Ovary (tissue), 9 donors: ENCODE data around the gene ZBTB48. TPM values are rescaled to one million over a fixed set of nuclear protein-coding genes. Genes with fewer than 3 reads are reported as not detected.

ENCODE experiments used
- DNase-seq, 5 donors: peaks; one replicate each; pipeline ENCODE4 v3.0.0-alpha.2; 2019 to 2020
- H3K27ac ChIP-seq, 2 donors: fragments of 200-600 bp; one replicate each; pipeline versions ENCODE4 v1.5.1 to v1.8.0; 2019 to 2022
- H3K27me3 ChIP-seq: fragments of 200-600 bp; one replicate; pipeline ENCODE4 v1.8.0; 2022
- H3K36me3 ChIP-seq: fragments of 200-600 bp; sonication (generic); one replicate; pipeline ENCODE4 v1.5.1; 2019
- H3K4me1 ChIP-seq: one replicate; pipeline ENCODE4 v1.8.1; 2013; ENCODE audit warnings: mild to moderate bottlenecking, moderate library complexity; ENCODE audit not compliant: insufficient read depth
- H3K4me3 ChIP-seq: fragments of 200-600 bp; sonication (generic); one replicate; pipeline ENCODE4 v1.5.1; 2017
- H3K9me3 ChIP-seq, 2 donors: fragments of 200-600 bp in 1 of 2; sonication (generic) in 1 of 2; one replicate each; pipeline versions ENCODE4 v1.5.1 to v1.8.1; 2013 to 2019; ENCODE audit warnings: mild to moderate bottlenecking in 1 of 2, moderate library complexity in 1 of 2
- EP300 ChIP-seq: sonication (generic); formaldehyde crosslinking; IDR thresholded peaks from one replicate; pipeline ENCODE4 v1.6.1; 2017; ENCODE audit warnings: antibody characterized with exemption
- POLR2A ChIP-seq: fragments of 450-650 bp; IDR thresholded peaks from one replicate; pipeline ENCODE4 v1.6.1; 2017; ENCODE audit warnings: antibody characterized with exemption, mild to moderate bottlenecking, moderate library complexity
- WGBS, 3 donors: extraction: QIAGEN DNeasy Blood & Tissue Kit in 1 of 3; methylation state at CpG; one replicate each; pipeline versions ENCODE4 v1.1.5 to v1.1.7; 2013 to 2017; 5-methylcytosine and 5-hydroxymethylcytosine counted together
- intact Hi-C, 4 donors: fragments of 100-400 bp; cut with DNase I; formaldehyde crosslinking; loops; one replicate each; pipeline versions ENCODE4 v1.11.0 to v1.15.1; 2022 to 2023
- polyA plus RNA-seq, 2 donors: library from polyadenylated mRNA; stranded (reverse); fragments of 200-250 nt in 1 of 2; fragments of 350-450 nt in 1 of 2; fragmentation: Illumina TruSeq in 1 of 2; extraction: RNeasy Lipid Tissue Mini Kit (QIAGEN cat#74804) in 1 of 2; gene quantifications; one replicate each; pipeline ENCODE4 v1.2.3, GENCODE V29; 2013 to 2014
- total RNA-seq, 7 donors: library from RNA; depleted of rRNA in 2 of 7; stranded (reverse); fragments of >200 nt in 2 of 7; fragmentation: NEBNext Ultra II Directional in 3 of 7; extraction: Animal tissue kit (Norgen Biotek cat#: 25700) in 3 of 7; gene quantifications; one replicate each; pipeline versions ENCODE4 v1.1.0 to v1.2.4, GENCODE V29; 2016 to 2023
- TF ChIP-seq, protein P1 (sequence below), 3 donors: fragments of 450-650 bp in 2 of 3; fragments of 200-600 bp in 1 of 3; IDR thresholded peaks; one replicate each; pipeline versions ENCODE4 v1.5.1 to v1.8.0; 2016 to 2022; ENCODE audit warnings: antibody characterized with exemption in 3 of 3, mild to moderate bottlenecking in 1 of 3
- donor health status: DM: no; HTN: no; CAD: no; lungs with moderate emphysema.
- donor health status: DM: no; HTN: no; CAD: no.
- donor health status: Bipolar disorder and iron deficiency.
- donor health status: DM: yes; HTN: yes; CAD: no.
- donor health status: DM: no; HTN: no; CAD: no.
- donor health status: DM: yes; HTN: yes; CAD: no.

The ZBTB48 gene
- total and polyA plus RNA-seq, 9 donors, result 8.0 to 42.5 (median 33.7) TPM

GRCh38 chr1:6592441-6592840 is 12.6 kb downstream of the ZBTB48 start:
- intact Hi-C loops, result no loop called here
- Histone ChIP-seq H3K4me3 (no peak overlapping the region), H3K27me3 (no peaks in the 10 kb centered on the region), H3K4me1 (peaks cover 7% of the 10 kb centered on the region), H3K36me3 (no peaks in the 10 kb centered on the region), H3K9me3 (no peaks in the 10 kb centered on the region), H3K27ac (no peak overlapping the region)
- no peak for DNase-seq
- 33 to 44% (median 41%) methylated on average over 5 of the region's 5 CpGs for WGBS, 3 donors
- TF ChIP-seq, protein P1, sequence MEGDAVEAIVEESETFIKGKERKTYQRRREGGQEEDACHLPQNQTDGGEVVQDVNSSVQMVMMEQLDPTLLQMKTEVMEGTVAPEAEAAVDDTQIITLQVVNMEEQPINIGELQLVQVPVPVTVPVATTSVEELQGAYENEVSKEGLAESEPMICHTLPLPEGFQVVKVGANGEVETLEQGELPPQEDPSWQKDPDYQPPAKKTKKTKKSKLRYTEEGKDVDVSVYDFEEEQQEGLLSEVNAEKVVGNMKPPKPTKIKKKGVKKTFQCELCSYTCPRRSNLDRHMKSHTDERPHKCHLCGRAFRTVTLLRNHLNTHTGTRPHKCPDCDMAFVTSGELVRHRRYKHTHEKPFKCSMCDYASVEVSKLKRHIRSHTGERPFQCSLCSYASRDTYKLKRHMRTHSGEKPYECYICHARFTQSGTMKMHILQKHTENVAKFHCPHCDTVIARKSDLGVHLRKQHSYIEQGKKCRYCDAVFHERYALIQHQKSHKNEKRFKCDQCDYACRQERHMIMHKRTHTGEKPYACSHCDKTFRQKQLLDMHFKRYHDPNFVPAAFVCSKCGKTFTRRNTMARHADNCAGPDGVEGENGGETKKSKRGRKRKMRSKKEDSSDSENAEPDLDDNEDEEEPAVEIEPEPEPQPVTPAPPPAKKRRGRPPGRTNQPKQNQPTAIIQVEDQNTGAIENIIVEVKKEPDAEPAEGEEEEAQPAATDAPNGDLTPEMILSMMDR (IDR thresholded peaks at IDR 0.05), result no peak
- no peak for TF ChIP-seq EP300
- no peak for TF ChIP-seq POLR2A

DNA sequence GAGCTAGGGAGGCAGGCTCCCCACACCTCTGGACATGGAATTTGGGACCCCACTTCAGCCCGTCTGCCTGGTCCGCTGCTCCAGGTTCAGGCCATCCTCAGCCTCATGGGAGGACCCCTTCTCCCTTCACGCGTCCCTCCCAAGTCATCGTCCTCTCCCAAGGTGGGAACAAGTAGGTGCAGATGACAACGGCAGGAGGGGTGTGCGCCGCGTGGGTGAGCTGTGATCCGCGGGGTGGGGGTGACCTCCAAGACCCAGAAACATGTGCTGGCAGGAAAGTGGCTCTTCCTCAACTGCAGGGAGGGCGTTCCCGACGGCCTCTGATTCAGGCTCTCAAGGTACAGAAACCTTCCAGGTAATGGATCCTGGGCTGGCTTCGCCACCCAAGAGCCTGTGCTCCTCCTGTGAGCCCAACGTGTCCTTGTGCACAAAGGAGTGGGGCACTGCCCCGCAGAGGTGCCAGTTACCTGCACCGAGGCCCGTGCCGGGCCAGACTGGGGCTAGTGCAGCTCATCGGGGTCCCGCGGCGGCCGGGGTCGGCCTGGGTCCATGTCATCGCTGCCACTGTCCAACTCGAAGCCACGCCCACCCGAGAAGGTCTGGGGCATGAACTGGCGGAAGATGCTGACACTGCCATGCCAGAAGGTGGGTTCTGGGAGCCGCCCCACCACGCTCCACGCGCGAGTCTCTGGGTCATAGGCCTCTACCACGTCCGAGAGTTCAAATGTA is 13.2 kb downstream of the ZBTB48 start:
- no peak for DNase-seq
- TF ChIP-seq EP300 (no peak), POLR2A (no peak)
- TF ChIP-seq, protein P1 (IDR thresholded peaks at IDR 0.05), result no peak
- Histone ChIP-seq H3K9me3 (no peaks in the 10 kb centered on the region), H3K27ac (no peak overlapping the region), H3K36me3 (no peaks in the 10 kb centered on the region), H3K27me3 (no peaks in the 10 kb centered on the region), H3K4me3 (no peak overlapping the region), H3K4me1 (peaks cover 13% of the 10 kb centered on the region)
- WGBS, 3 donors, result 86 to 88% (median 87%) methylated on average over 37 to 38 of the region's 38 CpGs
- intact Hi-C loops, result no loop called here

DNA sequence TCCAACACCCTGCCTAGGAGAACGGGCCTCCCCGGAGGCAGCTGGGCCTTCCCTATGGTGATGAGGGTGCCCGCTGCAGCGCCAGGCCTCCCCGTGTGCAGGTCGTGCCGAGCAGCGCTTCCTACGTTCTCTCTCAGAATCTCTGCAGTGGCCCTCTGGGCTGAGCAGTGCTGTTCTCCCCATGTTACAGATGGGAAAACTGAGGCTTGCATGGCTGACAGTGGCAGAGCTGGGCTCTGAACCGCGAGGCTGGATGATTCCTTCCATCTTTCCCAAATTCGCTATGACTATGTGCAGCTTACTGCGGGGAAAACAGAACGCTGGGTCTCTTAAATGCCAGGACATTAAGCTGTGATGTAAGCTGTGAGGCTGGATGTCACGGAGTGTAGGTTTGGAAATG is 14.0 kb downstream of the ZBTB48 start:
- no peak for TF ChIP-seq EP300
- no peak for TF ChIP-seq POLR2A
- Histone ChIP-seq H3K4me3 (no peak overlapping the region), H3K27ac (no peak overlapping the region), H3K36me3 (no peaks in the 10 kb centered on the region), H3K27me3 (no peaks in the 10 kb centered on the region), H3K4me1 (peaks cover 15% of the 10 kb centered on the region), H3K9me3 (no peaks in the 10 kb centered on the region)
- DNase-seq, result no peak
- intact Hi-C loops, result no loop called here
- 90 to 94% (median 91%) methylated on average over 15 of the region's 15 CpGs for WGBS, 3 donors

GRCh38 chr1:6594977-6595740 is 15.4 kb downstream of the ZBTB48 start:
- peaks cover 23% of the 10 kb centered on the region for H3K4me1 ChIP-seq
- TF ChIP-seq EP300, result no peak

DNA sequence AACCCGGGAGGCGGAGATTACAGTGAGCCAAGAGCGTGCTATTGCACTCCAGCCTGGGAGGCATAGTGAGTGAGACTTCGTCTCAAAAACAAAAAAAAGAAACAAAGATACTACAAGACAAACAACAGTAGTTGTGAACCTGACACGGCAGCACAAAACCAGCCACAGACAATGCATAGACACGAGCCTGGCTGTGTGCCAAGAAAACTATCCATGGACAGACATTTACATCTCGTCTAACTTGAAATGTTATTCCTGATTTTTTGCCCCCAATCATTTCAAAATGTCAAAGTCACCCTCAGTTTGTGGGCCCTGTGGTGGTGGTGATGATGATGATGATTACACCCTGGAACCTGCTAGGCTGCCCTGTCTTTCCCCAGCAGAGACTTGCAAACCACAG is 16.6 kb downstream of the ZBTB48 start:
- TF ChIP-seq EP300, result no peak
- TF ChIP-seq POLR2A, result no peak
- TF ChIP-seq, protein P1 (IDR thresholded peaks at IDR 0.05), result no peak
- H3K27me3 ChIP-seq, result no peaks in the 10 kb centered on the region
- peaks cover 23% of the 10 kb centered on the region for H3K4me1 ChIP-seq
- H3K27ac ChIP-seq, result no peak overlapping the region
- 44 to 47% (median 45%) methylated on average over 7 of the region's 7 CpGs for WGBS, 3 donors
- H3K36me3 ChIP-seq, result no peaks in the 10 kb centered on the region
- H3K4me3 ChIP-seq, result no peak overlapping the region
- H3K9me3 ChIP-seq, result no peaks in the 10 kb centered on the region
- intact Hi-C loops, result loop anchor here in 1 of 4 donors (5.0 kb wide), 1 partner anchor 36 kb away; no protein-coding TSS in a partner anchor
- peak in 1 of 5 donors; percentile 37 for DNase-seq

More at GRCh38 chr1:6594977-6595740, 15.4 kb downstream of the ZBTB48 start:
- Histone ChIP-seq H3K27me3 (no peaks in the 10 kb centered on the region), H3K4me3 (no peak overlapping the region), H3K36me3 (no peaks in the 10 kb centered on the region), H3K9me3 (no peaks in the 10 kb centered on the region), H3K27ac (no peak overlapping the region)
- intact Hi-C loops, result loop anchor here in 1 of 4 donors (5.0 kb wide), 1 partner anchor 37 kb away; no protein-coding TSS in a partner anchor
- 87 to 92% (median 87%) methylated on average over 11 of the region's 11 CpGs for WGBS, 3 donors
- DNase-seq, result no peak
